ENCODE results near the gene BOD1L1. TPM values are rescaled to one million over a fixed set of nuclear protein-coding genes. Genes with fewer than 3 reads are reported as not detected.

BOD1L1 gene
- total and polyA plus RNA-seq, 2 of the 8 experiments (the other 6 are each of a cell fraction or from before 2014, with no cell fraction given), result 6.8 to 39.3 TPM

GRCh38 chr4:13642170-13642950, 14.8 kb upstream of the BOD1L1 start:
- 0 out of 2 replicates have a peak overlapping the region, but pooled peaks have one; percentile 88 for H2BK12ac ChIP-seq (ENCODE audit: low read depth, low read length)
- no peak overlapping the region for H3K56ac ChIP-seq (replicated peaks; ENCODE audit: insufficient read length, low read depth, low read length)
- H3K14ac ChIP-seq (ENCODE audit: insufficient read length), result no peak overlapping the region
- H4K91ac ChIP-seq (replicated peaks; ENCODE audit: insufficient read length, low read length), result no peak overlapping the region
- no peak overlapping the region for H4K5ac ChIP-seq (ENCODE audit: insufficient read length, low read depth, low read length)
- H4K8ac ChIP-seq (ENCODE audit: extremely low read depth, insufficient read depth, low read length), result no peak overlapping the region
- H3K4me2 ChIP-seq (ENCODE audit: insufficient read depth in 1 of 2, low read depth in 2 of 2, low read length in 2 of 2), result peak overlapping the region; percentile 25 to 27; a peak in 1 of 4 replicates
- H3K23ac ChIP-seq (ENCODE audit: insufficient read length), result no peak overlapping the region
- H3K36me3 ChIP-seq (ENCODE audit: control insufficient read depth in 2 of 4, insufficient read depth in 4 of 4, low read length in 3 of 4), result no peaks in the 10 kb centered on the region
- H4K20me1 ChIP-seq (replicated peaks in 1 of 2; ENCODE audit: control insufficient read depth in 1 of 2, insufficient read depth in 2 of 2, low read length in 2 of 2), result no peaks in the 10 kb centered on the region
- H3K18ac ChIP-seq (ENCODE audit: extremely low read depth, low read length), result no peak overlapping the region
- no peak for FAIRE-seq
- H3K23me2 ChIP-seq (ENCODE audit: low read depth, low read length), result no peaks in the 10 kb centered on the region
- H2BK120ac ChIP-seq (replicated peaks; ENCODE audit: low read depth, low read length), result no peak overlapping the region
- no peak overlapping the region for H2AK5ac ChIP-seq (ENCODE audit: low read depth, low read length)
- no peaks in the 10 kb centered on the region for H3K79me2 ChIP-seq (ENCODE audit: control insufficient read depth in 1 of 2, insufficient read depth in 2 of 2, low read length in 2 of 2)
- H3K4me3 ChIP-seq (ENCODE audit: extremely low read depth in 1 of 4, insufficient read depth in 2 of 4, low read depth in 3 of 4, low read length in 4 of 4), result 0 out of 8 replicates have a peak overlapping the region, but pooled peaks of 1 of the 4 experiments have one; percentile 18
- peak overlapping the region; percentile 35 for H2AFZ ChIP-seq (ENCODE audit: low read length)
- no peak overlapping the region for H2BK20ac ChIP-seq (ENCODE audit: low read length)
- H3K9me3 ChIP-seq (ENCODE audit: insufficient read depth in 2 of 2, low read depth in 1 of 2, low read length in 1 of 2), result no peaks in the 10 kb centered on the region
- H3K27me3 ChIP-seq (replicated peaks in 1 of 4; ENCODE audit: control insufficient read depth in 3 of 4, extremely low read depth in 1 of 4, insufficient read depth in 3 of 4, low read length in 3 of 4), result no peaks in the 10 kb centered on the region
- peaks cover 2 to 17% (median 6%) of the 10 kb centered on the region in 4 experiments; a peak in 5 of 7 replicates for H3K4me1 ChIP-seq (replicated peaks in 1 of 4; ENCODE audit: control insufficient read depth in 3 of 4, insufficient read depth in 4 of 4, low read length in 3 of 4)
- H2BK15ac ChIP-seq (ENCODE audit: low read length), result no peak overlapping the region
- no peak overlapping the region for H2BK5ac ChIP-seq (ENCODE audit: low read depth, low read length)
- no peak for TF ChIP-seq USF2 (IDR thresholded peaks at IDR 0.05; ENCODE audit: low read length)
- TF ChIP-seq RBBP5 (IDR thresholded peaks at IDR 0.05; ENCODE audit: borderline replicate concordance, low read depth, low read length), result no peak
- no peak for TF ChIP-seq TAF1 (IDR thresholded peaks at IDR 0.05; ENCODE audit: low read depth, low read length)
- TF ChIP-seq, protein P1, sequence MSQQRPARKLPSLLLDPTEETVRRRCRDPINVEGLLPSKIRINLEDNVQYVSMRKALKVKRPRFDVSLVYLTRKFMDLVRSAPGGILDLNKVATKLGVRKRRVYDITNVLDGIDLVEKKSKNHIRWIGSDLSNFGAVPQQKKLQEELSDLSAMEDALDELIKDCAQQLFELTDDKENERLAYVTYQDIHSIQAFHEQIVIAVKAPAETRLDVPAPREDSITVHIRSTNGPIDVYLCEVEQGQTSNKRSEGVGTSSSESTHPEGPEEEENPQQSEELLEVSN (IDR thresholded peaks at IDR 0.05), result no peak
- no peak for TF ChIP-seq BCL11A (IDR thresholded peaks at IDR 0.05; ENCODE audit: low read depth in 2 of 2, low read length in 2 of 2)
- no peak for TF ChIP-seq ASH2L (IDR thresholded peaks at IDR 0.05; ENCODE audit: low read length)
- no peak for TF ChIP-seq KDM5A (IDR thresholded peaks at IDR 0.05; ENCODE audit: low read length)
- TF ChIP-seq SIN3A (conservative IDR thresholded peaks at IDR 0.05 in 1 of 2, IDR thresholded peaks at IDR 0.05 in 1 of 2; ENCODE audit: low read depth in 1 of 2, low read length in 2 of 2), result no peak
- H3K4ac ChIP-seq (replicated peaks; ENCODE audit: insufficient read length, low read depth, low read length), result no peak overlapping the region
- CTCF ChIA-PET (ENCODE audit: partially characterized antibody), result interaction anchor here (1.0 to 9.3 kb wide), 5 partner anchors 8 to 217 kb away, joined by 3 to 108 read pairs (median 6); no protein-coding TSS in a partner anchor
- H3K9ac ChIP-seq (replicated peaks in 1 of 4; ENCODE audit: extremely low read depth in 1 of 4, low read depth in 3 of 4, low read length in 3 of 4), result no peak overlapping the region
- H3K27ac ChIP-seq (ENCODE audit: low read depth, low read length), result no peak overlapping the region
- POLR2A ChIA-PET (ENCODE audit: partially characterized antibody), result interaction anchor here (1.2 to 2.9 kb wide), 2 partner anchors 10 to 14 kb away, joined by 3 to 18 read pairs; partner anchors contain the start of gene BOD1L1
- WGBS, 2 experiments (ENCODE audit: extremely low coverage in 1 of 2, insufficient coverage in 1 of 2, insufficient read length in 1 of 2, insufficient replicate concordance in 2 of 2, low coverage in 1 of 2, low lambda C conversion rate in 2 of 2, missing lambda C conversion rate in 1 of 2), result 84% methylated on average over 2 of the region's 2 CpGs; no CpG with 5 or more reads in 1 of the 2 experiments
- no peak for DNase-seq (ENCODE audit: low read depth in 1 of 2, low spot score in 2 of 2)
- no peaks in the 10 kb centered on the region for H3K79me1 ChIP-seq (ENCODE audit: low read depth, low read length)

Data from H1 (cell line).